ENCODE results near the gene OR1B1.

GRCh38 chr9:122661416-122661815 is 4.0 kb upstream of the OR1B1 start, which contains the start of gene OR1L1:
- TF ChIP-seq, protein P1, sequence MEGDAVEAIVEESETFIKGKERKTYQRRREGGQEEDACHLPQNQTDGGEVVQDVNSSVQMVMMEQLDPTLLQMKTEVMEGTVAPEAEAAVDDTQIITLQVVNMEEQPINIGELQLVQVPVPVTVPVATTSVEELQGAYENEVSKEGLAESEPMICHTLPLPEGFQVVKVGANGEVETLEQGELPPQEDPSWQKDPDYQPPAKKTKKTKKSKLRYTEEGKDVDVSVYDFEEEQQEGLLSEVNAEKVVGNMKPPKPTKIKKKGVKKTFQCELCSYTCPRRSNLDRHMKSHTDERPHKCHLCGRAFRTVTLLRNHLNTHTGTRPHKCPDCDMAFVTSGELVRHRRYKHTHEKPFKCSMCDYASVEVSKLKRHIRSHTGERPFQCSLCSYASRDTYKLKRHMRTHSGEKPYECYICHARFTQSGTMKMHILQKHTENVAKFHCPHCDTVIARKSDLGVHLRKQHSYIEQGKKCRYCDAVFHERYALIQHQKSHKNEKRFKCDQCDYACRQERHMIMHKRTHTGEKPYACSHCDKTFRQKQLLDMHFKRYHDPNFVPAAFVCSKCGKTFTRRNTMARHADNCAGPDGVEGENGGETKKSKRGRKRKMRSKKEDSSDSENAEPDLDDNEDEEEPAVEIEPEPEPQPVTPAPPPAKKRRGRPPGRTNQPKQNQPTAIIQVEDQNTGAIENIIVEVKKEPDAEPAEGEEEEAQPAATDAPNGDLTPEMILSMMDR (conservative IDR thresholded peaks at IDR 0.05; ENCODE audit: low read depth, low read length), result no peak
- TF ChIP-seq EZH2 (IDR thresholded peaks at IDR 0.05; ENCODE audit: low read length, unreplicated experiment), result no peak
